Measurements from ENCODE around the gene PCGF1.

The PCGF1 gene

GRCh38 chr2:74546004-74546403 lies 38.5 kb upstream of the PCGF1 start:
- TF ChIP-seq, protein P1, sequence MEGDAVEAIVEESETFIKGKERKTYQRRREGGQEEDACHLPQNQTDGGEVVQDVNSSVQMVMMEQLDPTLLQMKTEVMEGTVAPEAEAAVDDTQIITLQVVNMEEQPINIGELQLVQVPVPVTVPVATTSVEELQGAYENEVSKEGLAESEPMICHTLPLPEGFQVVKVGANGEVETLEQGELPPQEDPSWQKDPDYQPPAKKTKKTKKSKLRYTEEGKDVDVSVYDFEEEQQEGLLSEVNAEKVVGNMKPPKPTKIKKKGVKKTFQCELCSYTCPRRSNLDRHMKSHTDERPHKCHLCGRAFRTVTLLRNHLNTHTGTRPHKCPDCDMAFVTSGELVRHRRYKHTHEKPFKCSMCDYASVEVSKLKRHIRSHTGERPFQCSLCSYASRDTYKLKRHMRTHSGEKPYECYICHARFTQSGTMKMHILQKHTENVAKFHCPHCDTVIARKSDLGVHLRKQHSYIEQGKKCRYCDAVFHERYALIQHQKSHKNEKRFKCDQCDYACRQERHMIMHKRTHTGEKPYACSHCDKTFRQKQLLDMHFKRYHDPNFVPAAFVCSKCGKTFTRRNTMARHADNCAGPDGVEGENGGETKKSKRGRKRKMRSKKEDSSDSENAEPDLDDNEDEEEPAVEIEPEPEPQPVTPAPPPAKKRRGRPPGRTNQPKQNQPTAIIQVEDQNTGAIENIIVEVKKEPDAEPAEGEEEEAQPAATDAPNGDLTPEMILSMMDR (IDR thresholded peaks at IDR 0.05; ENCODE audit: low read depth, low read length), result no peak
- no peak overlapping the region for H3K4me3 ChIP-seq (ENCODE audit: low read depth, low read length)

GRCh38 chr2:74544634-74545033 lies 37.1 kb upstream of the PCGF1 start:
- no peak overlapping the region for H3K4me3 ChIP-seq (ENCODE audit: low read depth, low read length)
- TF ChIP-seq, protein P1 (IDR thresholded peaks at IDR 0.05; ENCODE audit: low read depth, low read length), result no peak

DNA sequence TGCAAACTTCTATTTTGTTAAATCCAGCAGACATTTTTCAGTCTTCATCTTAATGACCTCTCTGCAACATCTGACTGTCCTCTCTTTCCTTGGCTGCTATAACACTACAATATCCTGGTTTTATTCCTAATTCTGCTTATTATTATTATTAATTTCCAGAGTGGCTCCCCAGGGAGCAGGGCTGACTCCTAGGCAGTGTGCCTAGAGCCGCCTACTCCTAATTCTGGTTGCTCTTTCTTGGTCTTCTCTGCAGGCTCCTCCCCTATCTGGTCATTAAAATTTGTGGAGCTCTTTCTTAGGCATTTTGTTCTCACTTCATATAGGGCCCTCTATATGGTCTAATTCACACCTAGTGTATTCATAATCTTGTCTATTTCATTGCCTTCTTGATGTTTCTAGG lies 35.5 kb upstream of the PCGF1 start:
- H3K4me3 ChIP-seq (ENCODE audit: low read depth, low read length), result no peak overlapping the region
- TF ChIP-seq, protein P1 (IDR thresholded peaks at IDR 0.05; ENCODE audit: low read depth, low read length), result no peak

- H3K4me3 ChIP-seq (ENCODE audit: low read depth, low read length), result no peak overlapping the region
- TF ChIP-seq, protein P1 (IDR thresholded peaks at IDR 0.05; ENCODE audit: low read depth, low read length), result no peak
Observed at GRCh38 chr2:74540291-74540690, 32.8 kb upstream of the PCGF1 start.

DNA sequence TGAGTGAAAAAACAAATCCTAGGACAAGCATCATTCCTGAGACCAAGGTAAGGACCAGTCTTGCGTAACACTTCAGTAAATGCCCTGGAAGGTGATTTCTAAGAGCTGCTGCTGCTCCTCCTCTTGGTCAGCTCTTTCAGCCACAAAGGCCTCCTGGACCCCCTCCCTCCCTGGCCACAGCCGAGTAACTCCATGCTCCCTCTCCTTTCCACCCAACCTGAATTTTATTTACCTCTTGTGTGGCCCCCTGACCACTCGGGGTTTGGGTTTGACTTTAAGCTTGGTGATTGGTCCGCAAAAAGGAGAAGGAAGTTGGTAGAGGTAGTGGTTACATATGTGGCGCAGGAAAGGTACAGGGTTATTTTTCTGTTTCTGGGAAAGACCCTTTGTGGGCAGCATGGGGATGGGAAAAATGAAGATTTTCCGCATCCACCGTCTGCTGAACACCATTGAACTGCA lies 31.4 kb upstream of the PCGF1 start:
- no peak overlapping the region for H3K4me3 ChIP-seq (ENCODE audit: low read depth, low read length)
- TF ChIP-seq, protein P1 (IDR thresholded peaks at IDR 0.05; ENCODE audit: low read depth, low read length), result no peak

GRCh38 chr2:74537140-74537539 lies 29.6 kb upstream of the PCGF1 start:
- TF ChIP-seq, protein P1 (IDR thresholded peaks at IDR 0.05; ENCODE audit: low read depth, low read length), result no peak

GRCh38 chr2:74536166-74536950 lies 28.9 kb upstream of the PCGF1 start:
- H3K4me3 ChIP-seq (ENCODE audit: low read depth, low read length), result no peak overlapping the region
- TF ChIP-seq, protein P1 (IDR thresholded peaks at IDR 0.05; ENCODE audit: low read depth, low read length), result no peak

More at GRCh38 chr2:74537140-74537539, 29.6 kb upstream of the PCGF1 start:
- H3K4me3 ChIP-seq (ENCODE audit: low read depth, low read length), result no peak overlapping the region
